Left ventricle myocardium inferior (tissue), 1 donor: ENCODE data around the gene DAD1. TPM values are rescaled to one million over a fixed set of nuclear protein-coding genes. Genes with fewer than 3 reads are reported as not detected.

Source experiments
- DNase-seq: peaks from one replicate; pipeline ENCODE4 v3.0.0-alpha.2; 2020
- H3K27ac ChIP-seq: fragments of 200-600 bp; replicated peaks from 2 replicates; pipeline ENCODE4 v1.8.0; 2021
- H3K27me3 ChIP-seq: fragments of 200-600 bp; 2 replicates; pipeline ENCODE4 v1.8.0; 2021; ENCODE audit warnings: low read depth
- H3K36me3 ChIP-seq: fragments of 200-600 bp; 2 replicates; pipeline ENCODE4 v1.8.0; 2021
- H3K4me1 ChIP-seq: fragments of 200-600 bp; 2 replicates; pipeline ENCODE4 v1.8.0; 2021
- H3K4me3 ChIP-seq: fragments of 200-600 bp; 2 replicates; pipeline ENCODE4 v1.8.0; 2021; ENCODE audit warnings: mild to moderate bottlenecking, moderate library complexity
- H3K9me3 ChIP-seq: fragments of 200-600 bp; replicated peaks from 2 replicates; pipeline ENCODE4 v1.8.0; 2021
- intact Hi-C: fragments of 100-400 bp; cut with micrococcal nuclease; formaldehyde crosslinking; loops from one replicate; pipeline ENCODE4 v1.11.0; 2022
- total RNA-seq: library from RNA; stranded (reverse); fragmentation: NEBNext Ultra II Directional; extraction: Animal tissue kit (Norgen Biotek cat#: 25700); gene quantifications from one replicate; pipeline ENCODE4 v1.2.1, GENCODE V29; 2021
- TF ChIP-seq, protein P1 (sequence below): fragments of 200-600 bp; IDR thresholded peaks from 2 replicates; pipeline ENCODE4 v1.8.0; 2021; ENCODE audit warnings: antibody characterized with exemption, mild to moderate bottlenecking, borderline replicate concordance
- donor health status: DM: no; HTN: yes; CAD: no; lungs with severe emphysema.

DAD1 gene
- total RNA-seq, 1 donor from 2014 or later = 118 TPM

- intact Hi-C loops = no loop called here
- peak; percentile 87 for DNase-seq
- Histone ChIP-seq H3K36me3 (peaks cover 21% of the 10 kb centered on the region), H3K9me3 (no peaks in the 10 kb centered on the region), H3K27ac (peak within 1 kb of the TSS; percentile 85), H3K4me1 (peaks cover 30% of the 10 kb centered on the region), H3K4me3 (peak within 1 kb of the TSS; percentile 84), H3K27me3 (no peaks in the 10 kb centered on the region)
- TF ChIP-seq, protein P1, sequence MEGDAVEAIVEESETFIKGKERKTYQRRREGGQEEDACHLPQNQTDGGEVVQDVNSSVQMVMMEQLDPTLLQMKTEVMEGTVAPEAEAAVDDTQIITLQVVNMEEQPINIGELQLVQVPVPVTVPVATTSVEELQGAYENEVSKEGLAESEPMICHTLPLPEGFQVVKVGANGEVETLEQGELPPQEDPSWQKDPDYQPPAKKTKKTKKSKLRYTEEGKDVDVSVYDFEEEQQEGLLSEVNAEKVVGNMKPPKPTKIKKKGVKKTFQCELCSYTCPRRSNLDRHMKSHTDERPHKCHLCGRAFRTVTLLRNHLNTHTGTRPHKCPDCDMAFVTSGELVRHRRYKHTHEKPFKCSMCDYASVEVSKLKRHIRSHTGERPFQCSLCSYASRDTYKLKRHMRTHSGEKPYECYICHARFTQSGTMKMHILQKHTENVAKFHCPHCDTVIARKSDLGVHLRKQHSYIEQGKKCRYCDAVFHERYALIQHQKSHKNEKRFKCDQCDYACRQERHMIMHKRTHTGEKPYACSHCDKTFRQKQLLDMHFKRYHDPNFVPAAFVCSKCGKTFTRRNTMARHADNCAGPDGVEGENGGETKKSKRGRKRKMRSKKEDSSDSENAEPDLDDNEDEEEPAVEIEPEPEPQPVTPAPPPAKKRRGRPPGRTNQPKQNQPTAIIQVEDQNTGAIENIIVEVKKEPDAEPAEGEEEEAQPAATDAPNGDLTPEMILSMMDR = no peak
Observed at GRCh38 chr14:22598099-22598895, 9.3 kb upstream of the DAD1 start, which contains the start of gene ABHD4. Gene ABHD4 (plus strand): TSS chr14:22598300. CDS start chr14:22598307, 7 bp downstream.

DNA sequence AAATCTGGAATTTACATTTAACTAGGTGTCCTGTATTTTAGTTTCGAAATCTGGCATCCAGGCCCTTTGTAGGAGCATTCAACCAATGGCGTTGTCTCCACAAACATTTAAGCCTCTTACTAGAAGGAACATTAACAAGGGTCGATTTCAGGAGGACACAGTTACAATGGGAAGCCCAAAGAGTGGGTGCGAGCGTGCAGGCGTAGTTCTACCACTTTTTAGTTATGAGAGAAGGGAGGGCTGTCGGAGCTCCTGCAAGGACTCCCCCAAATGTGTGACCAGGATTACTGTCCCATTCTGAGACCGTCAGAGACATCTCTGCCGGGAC, 8.7 kb upstream of the DAD1 start:
- Histone ChIP-seq H3K4me3 (peak overlapping the region; percentile 84), H3K36me3 (peaks cover 15% of the 10 kb centered on the region), H3K9me3 (no peaks in the 10 kb centered on the region), H3K4me1 (peaks cover 30% of the 10 kb centered on the region), H3K27ac (peak overlapping the region; percentile 85), H3K27me3 (no peaks in the 10 kb centered on the region)
- TF ChIP-seq, protein P1 = no peak
- intact Hi-C loops = no loop called here
- no peak for DNase-seq

DNA sequence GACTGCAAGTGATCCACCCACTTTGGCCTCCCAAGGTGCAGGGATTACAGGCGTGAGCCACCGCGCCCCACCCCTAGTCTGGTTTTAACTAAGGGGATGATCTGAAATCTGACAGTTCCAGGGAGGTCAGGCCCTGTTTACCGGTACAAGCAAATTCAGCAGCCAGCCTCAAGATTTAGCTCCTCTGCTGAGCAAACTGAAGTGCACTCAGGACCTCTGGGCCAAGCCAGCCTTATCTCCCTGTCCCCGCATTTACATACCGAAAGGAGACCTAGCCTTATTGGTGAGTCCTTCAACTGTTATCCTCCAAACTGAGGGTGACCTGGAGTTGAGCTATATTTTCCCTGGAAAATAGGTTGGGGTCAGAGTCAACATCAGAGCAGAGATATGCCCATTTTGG, 8.2 kb upstream of the DAD1 start:
- H3K27me3 ChIP-seq = no peaks in the 10 kb centered on the region
- peaks cover 10% of the 10 kb centered on the region for H3K36me3 ChIP-seq
- intact Hi-C loops = no loop called here
- no peaks in the 10 kb centered on the region for H3K9me3 ChIP-seq
- TF ChIP-seq, protein P1 = no peak
- H3K4me1 ChIP-seq = peaks cover 30% of the 10 kb centered on the region
- peak overlapping the region; percentile 84 for H3K4me3 ChIP-seq
- no peak for DNase-seq
- H3K27ac ChIP-seq = no peak overlapping the region

- DNase-seq = no peak
- Histone ChIP-seq H3K27ac (no peak overlapping the region), H3K36me3 (peaks cover 2% of the 10 kb centered on the region), H3K4me1 (peaks cover 30% of the 10 kb centered on the region), H3K27me3 (no peaks in the 10 kb centered on the region), H3K4me3 (no peak overlapping the region), H3K9me3 (no peaks in the 10 kb centered on the region)
- intact Hi-C loops = no loop called here
- TF ChIP-seq, protein P1 = no peak
Observed at GRCh38 chr14:22596354-22596879, 7.4 kb upstream of the DAD1 start.

GRCh38 chr14:22594156-22594716, 5.2 kb upstream of the DAD1 start:
- Histone ChIP-seq H3K36me3 (no peaks in the 10 kb centered on the region), H3K4me3 (no peak overlapping the region), H3K9me3 (no peaks in the 10 kb centered on the region), H3K27ac (no peak overlapping the region), H3K4me1 (peaks cover 26% of the 10 kb centered on the region), H3K27me3 (no peaks in the 10 kb centered on the region)
- intact Hi-C loops = no loop called here
- TF ChIP-seq, protein P1 = no peak
- DNase-seq = no peak
